Mesothelial cell of epicardium (in vitro differentiated cells): ENCODE measurements around the gene E2F2. TPM values are rescaled to one million over a fixed set of nuclear protein-coding genes. Genes with fewer than 3 reads are reported as not detected.

Experiments used
- DNase-seq, 2 experiments: peaks; one replicate each; pipeline ENCODE4 v3.0.0; 2021; ENCODE audit warnings: low spot score in 2 of 2; ENCODE audit not compliant: unreplicated experiment in 2 of 2
- H3K27ac Mint-ChIP-seq: 2 replicates; pipeline ENCODE4 v1.8.0; 2021; ENCODE audit warnings: mixed read lengths
- H3K27me3 Mint-ChIP-seq: 2 replicates; pipeline ENCODE4 v1.8.0; 2021; ENCODE audit warnings: low read depth, mixed read lengths
- H3K36me3 Mint-ChIP-seq: 2 replicates; pipeline ENCODE4 v1.8.0; 2021; ENCODE audit warnings: mixed read lengths
- H3K4me1 Mint-ChIP-seq: 2 replicates; pipeline ENCODE4 v1.8.0; 2021; ENCODE audit warnings: mixed read lengths
- H3K4me3 Mint-ChIP-seq: 2 replicates; pipeline ENCODE4 v1.8.0; 2021; ENCODE audit warnings: mild to moderate bottlenecking, moderate library complexity, mixed read lengths
- H3K9me3 Mint-ChIP-seq: 2 replicates; pipeline ENCODE4 v1.8.0; 2021; ENCODE audit warnings: mixed read lengths
- CTCF ChIP-seq: fragments of 200-600 bp; sonication (generic); IDR thresholded peaks from one replicate; pipeline ENCODE4 v1.5.0; 2021; ENCODE audit warnings: antibody characterized with exemption; ENCODE audit not compliant: unreplicated experiment
- total RNA-seq: library from RNA; stranded (reverse); gene quantifications from 3 replicates; pipeline ENCODE4 v1.2.1, GENCODE V29; 2021

The E2F2 gene
- total RNA-seq, 1 donor from 2014 or later, result 4.8 TPM

GRCh38 chr1:23554127-23554480, 23.1 kb upstream of the E2F2 start:
- H3K27me3 Mint-ChIP-seq, result no peaks in the 10 kb centered on the region
- no peak for TF ChIP-seq CTCF
- peak overlapping the region; percentile 100 for H3K27ac Mint-ChIP-seq
- DNase-seq, result no peak
- no peaks in the 10 kb centered on the region for H3K9me3 Mint-ChIP-seq
- peaks cover 68% of the 10 kb centered on the region for H3K4me1 Mint-ChIP-seq
- peaks cover 9% of the 10 kb centered on the region for H3K36me3 Mint-ChIP-seq
- peak overlapping the region; percentile 59 for H3K4me3 Mint-ChIP-seq

GRCh38 chr1:23553231-23554126, 22.4 kb upstream of the E2F2 start:
- H3K27ac Mint-ChIP-seq, result peak overlapping the region; percentile 100
- H3K4me1 Mint-ChIP-seq, result peaks cover 72% of the 10 kb centered on the region
- no peak for DNase-seq
- H3K4me3 Mint-ChIP-seq, result peak overlapping the region; percentile 59
- H3K27me3 Mint-ChIP-seq, result no peaks in the 10 kb centered on the region
- H3K9me3 Mint-ChIP-seq, result no peaks in the 10 kb centered on the region
- peaks cover 9% of the 10 kb centered on the region for H3K36me3 Mint-ChIP-seq
- no peak for TF ChIP-seq CTCF

- Mint-ChIP-seq H3K9me3 (no peaks in the 10 kb centered on the region), H3K27me3 (no peaks in the 10 kb centered on the region), H3K27ac (peak overlapping the region; percentile 100), H3K36me3 (peaks cover under 1% of the 10 kb centered on the region), H3K4me3 (no peak overlapping the region), H3K4me1 (peaks cover 67% of the 10 kb centered on the region)
- no peak for TF ChIP-seq CTCF
- no peak for DNase-seq
Measured at GRCh38 chr1:23551849-23552248, 20.8 kb upstream of the E2F2 start.

GRCh38 chr1:23548704-23549143, 17.7 kb upstream of the E2F2 start:
- no peak for DNase-seq
- H3K4me1 Mint-ChIP-seq, result peaks cover 52% of the 10 kb centered on the region
- TF ChIP-seq CTCF, result no peak

GRCh38 chr1:23546897-23547584, 16.0 kb upstream of the E2F2 start:
- Mint-ChIP-seq H3K4me1 (peaks cover 38% of the 10 kb centered on the region), H3K9me3 (no peaks in the 10 kb centered on the region), H3K27me3 (no peaks in the 10 kb centered on the region), H3K4me3 (no peak overlapping the region), H3K36me3 (no peaks in the 10 kb centered on the region), H3K27ac (peak overlapping the region; percentile 47)
- TF ChIP-seq CTCF, result no peak
- no peak for DNase-seq

More at GRCh38 chr1:23548704-23549143, 17.7 kb upstream of the E2F2 start:
- H3K27me3 Mint-ChIP-seq, result no peaks in the 10 kb centered on the region
- H3K9me3 Mint-ChIP-seq, result no peaks in the 10 kb centered on the region
- no peak overlapping the region for H3K4me3 Mint-ChIP-seq
- H3K36me3 Mint-ChIP-seq, result no peaks in the 10 kb centered on the region
- H3K27ac Mint-ChIP-seq, result peak overlapping the region; percentile 76
